HG03159 (cell line): ENCODE data around the gene MMEL1.

Experiments
- ATAC-seq: cut with Tn5 transposase; IDR thresholded peaks from one replicate; pipeline ENCODE4 v1.9.1; 2021; ENCODE audit warnings: mild to moderate bottlenecking, moderate library complexity; ENCODE audit not compliant: unreplicated experiment

MMEL1 gene

GRCh38 chr1:2591581-2592261, 41.1 kb downstream of the MMEL1 start:
- ATAC-seq, result no peak

- ATAC-seq, result no peak
Measured at GRCh38 chr1:2591233-2591580, 41.6 kb downstream of the MMEL1 start.

GRCh38 chr1:2590233-2591141, 42.3 kb downstream of the MMEL1 start:
- ATAC-seq, result no peak

- ATAC-seq, result no peak
Measured at GRCh38 chr1:2589431-2590232, 43.2 kb downstream of the MMEL1 start.

GRCh38 chr1:2588661-2589430, 44.0 kb downstream of the MMEL1 start:
- ATAC-seq, result no peak

GRCh38 chr1:2587860-2588571, 44.8 kb downstream of the MMEL1 start:
- no peak for ATAC-seq

GRCh38 chr1:2587071-2587859, 45.6 kb downstream of the MMEL1 start:
- ATAC-seq, result peak; percentile 4

GRCh38 chr1:2586154-2587070, 46.4 kb downstream of the MMEL1 start, which contains the start of gene PRXL2B:
PRXL2B (plus strand) TSS chr1:2586777; CDS start chr1:2586886, 109 bp downstream.
- peak; percentile 64 for ATAC-seq

- ATAC-seq, result peak; percentile 38
Measured at GRCh38 chr1:2585318-2586092, 47.3 kb downstream of the MMEL1 start.

GRCh38 chr1:2584686-2585317, 48.0 kb downstream of the MMEL1 start:
- ATAC-seq, result no peak

GRCh38 chr1:2583871-2584351, 48.9 kb downstream of the MMEL1 start:
- ATAC-seq, result no peak

- no peak for ATAC-seq
Measured at GRCh38 chr1:2583331-2583791, 49.5 kb downstream of the MMEL1 start.

GRCh38 chr1:2582391-2582790, 50.4 kb downstream of the MMEL1 start:
- no peak for ATAC-seq

- no peak for ATAC-seq
Measured at GRCh38 chr1:2580691-2581090, 52.1 kb downstream of the MMEL1 start.

GRCh38 chr1:2578758-2579118, 54.1 kb downstream of the MMEL1 start:
- no peak for ATAC-seq

GRCh38 chr1:2577565-2578075, 55.2 kb downstream of the MMEL1 start:
- peak; percentile 39 for ATAC-seq
